ENCODE measurements around the gene COL1A2. TPM values are rescaled to one million over a fixed set of nuclear protein-coding genes. Genes with fewer than 3 reads are reported as not detected.

COL1A2 gene
- total RNA-seq, 1 donor from 2014 or later = 2,734 TPM

- H3K9me3 Mint-ChIP-seq = no peaks in the 10 kb centered on the region
- H3K27me3 Mint-ChIP-seq (ENCODE audit: low read depth) = no peaks in the 10 kb centered on the region
- no peak overlapping the region for H3K27ac Mint-ChIP-seq
- H3K4me3 Mint-ChIP-seq = no peak overlapping the region
- peaks cover 18% of the 10 kb centered on the region for H3K36me3 Mint-ChIP-seq
- DNase-seq (ENCODE audit: low spot score in 2 of 2, unreplicated experiment in 2 of 2) = no peak
- TF ChIP-seq, protein P1, sequence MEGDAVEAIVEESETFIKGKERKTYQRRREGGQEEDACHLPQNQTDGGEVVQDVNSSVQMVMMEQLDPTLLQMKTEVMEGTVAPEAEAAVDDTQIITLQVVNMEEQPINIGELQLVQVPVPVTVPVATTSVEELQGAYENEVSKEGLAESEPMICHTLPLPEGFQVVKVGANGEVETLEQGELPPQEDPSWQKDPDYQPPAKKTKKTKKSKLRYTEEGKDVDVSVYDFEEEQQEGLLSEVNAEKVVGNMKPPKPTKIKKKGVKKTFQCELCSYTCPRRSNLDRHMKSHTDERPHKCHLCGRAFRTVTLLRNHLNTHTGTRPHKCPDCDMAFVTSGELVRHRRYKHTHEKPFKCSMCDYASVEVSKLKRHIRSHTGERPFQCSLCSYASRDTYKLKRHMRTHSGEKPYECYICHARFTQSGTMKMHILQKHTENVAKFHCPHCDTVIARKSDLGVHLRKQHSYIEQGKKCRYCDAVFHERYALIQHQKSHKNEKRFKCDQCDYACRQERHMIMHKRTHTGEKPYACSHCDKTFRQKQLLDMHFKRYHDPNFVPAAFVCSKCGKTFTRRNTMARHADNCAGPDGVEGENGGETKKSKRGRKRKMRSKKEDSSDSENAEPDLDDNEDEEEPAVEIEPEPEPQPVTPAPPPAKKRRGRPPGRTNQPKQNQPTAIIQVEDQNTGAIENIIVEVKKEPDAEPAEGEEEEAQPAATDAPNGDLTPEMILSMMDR (IDR thresholded peaks at IDR 0.05; ENCODE audit: unreplicated experiment) = no peak
- peaks cover 15% of the 10 kb centered on the region for H3K4me1 Mint-ChIP-seq
These were observed 38.5 kb downstream of the COL1A2 start for GRCh38 chr7:94433224-94433623.

- DNase-seq (ENCODE audit: low spot score in 2 of 2, unreplicated experiment in 2 of 2) = no peak
- TF ChIP-seq, protein P1 (IDR thresholded peaks at IDR 0.05; ENCODE audit: unreplicated experiment) = no peak
- H3K36me3 Mint-ChIP-seq = peaks cover 11% of the 10 kb centered on the region
- no peak overlapping the region for H3K27ac Mint-ChIP-seq
- H3K9me3 Mint-ChIP-seq = no peaks in the 10 kb centered on the region
- no peaks in the 10 kb centered on the region for H3K27me3 Mint-ChIP-seq (ENCODE audit: low read depth)
- peaks cover 16% of the 10 kb centered on the region for H3K4me1 Mint-ChIP-seq
- no peak overlapping the region for H3K4me3 Mint-ChIP-seq
These were observed 39.3 kb downstream of the COL1A2 start for GRCh38 chr7:94434042-94434441.

- no peaks in the 10 kb centered on the region for H3K9me3 Mint-ChIP-seq
- H3K27me3 Mint-ChIP-seq (ENCODE audit: low read depth) = no peaks in the 10 kb centered on the region
- peak; percentile 29 to 63 for DNase-seq (ENCODE audit: low spot score in 2 of 2, unreplicated experiment in 2 of 2)
- H3K36me3 Mint-ChIP-seq = no peaks in the 10 kb centered on the region
- no peak overlapping the region for H3K4me3 Mint-ChIP-seq
- TF ChIP-seq, protein P1 (IDR thresholded peaks at IDR 0.05; ENCODE audit: unreplicated experiment) = peak; percentile 84
- peaks cover 36% of the 10 kb centered on the region for H3K4me1 Mint-ChIP-seq
- no peak overlapping the region for H3K27ac Mint-ChIP-seq
These were observed 41.4 kb downstream of the COL1A2 start for GRCh38 chr7:94436018-94436604.

GRCh38 chr7:94436700-94437099 is 42.0 kb downstream of the COL1A2 start:
- no peaks in the 10 kb centered on the region for H3K36me3 Mint-ChIP-seq
- peaks cover 36% of the 10 kb centered on the region for H3K4me1 Mint-ChIP-seq
- no peak overlapping the region for H3K27ac Mint-ChIP-seq
- no peaks in the 10 kb centered on the region for H3K9me3 Mint-ChIP-seq
- no peaks in the 10 kb centered on the region for H3K27me3 Mint-ChIP-seq (ENCODE audit: low read depth)
- TF ChIP-seq, protein P1 (IDR thresholded peaks at IDR 0.05; ENCODE audit: unreplicated experiment) = no peak
- no peak overlapping the region for H3K4me3 Mint-ChIP-seq
- DNase-seq (ENCODE audit: low spot score in 2 of 2, unreplicated experiment in 2 of 2) = no peak

DNA sequence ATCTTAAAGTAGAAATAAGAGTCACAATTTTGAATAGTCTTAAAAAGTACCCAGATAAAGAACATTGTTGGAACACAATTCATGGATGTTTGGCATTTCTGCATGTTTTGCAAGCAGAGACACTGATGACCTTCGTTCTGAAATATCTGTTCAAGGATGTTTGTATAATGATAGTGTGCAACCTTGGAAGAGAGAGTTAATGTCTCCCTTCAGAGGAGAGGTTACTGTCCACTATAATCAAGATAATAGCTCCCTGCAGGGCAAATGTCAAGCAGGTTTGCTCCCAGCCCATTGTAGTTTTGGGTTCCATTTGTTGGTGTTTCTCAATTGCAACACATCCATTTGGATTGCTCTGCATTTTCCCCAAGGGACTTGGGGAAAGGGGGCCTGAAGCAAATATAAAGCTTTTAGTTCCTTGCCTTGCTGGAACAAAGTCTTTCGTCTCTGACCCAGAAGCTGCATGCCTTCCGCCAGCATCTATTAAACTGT is 45.2 kb downstream of the COL1A2 start:
- Mint-ChIP-seq H3K27ac (peak overlapping the region; percentile 43), H3K36me3 (no peaks in the 10 kb centered on the region), H3K9me3 (no peaks in the 10 kb centered on the region), H3K27me3 (ENCODE audit: low read depth) (no peaks in the 10 kb centered on the region), H3K4me1 (peaks cover 40% of the 10 kb centered on the region), H3K4me3 (no peak overlapping the region)
- TF ChIP-seq, protein P1 (IDR thresholded peaks at IDR 0.05; ENCODE audit: unreplicated experiment) = no peak
- no peak for DNase-seq (ENCODE audit: low spot score in 2 of 2, unreplicated experiment in 2 of 2)
